Non-pigmented ciliary epithelial cell (primary cell): ENCODE data around the gene USP20.

Experiments used
- DNase-seq: peaks from one replicate; pipeline ENCODE4 v3.0.0-alpha.2; 2010; ENCODE audit warnings: low read depth

USP20 gene

GRCh38 chr9:129857207-129857606 is 21.9 kb downstream of the USP20 start:
- DNase-seq, result no peak

GRCh38 chr9:129858167-129858962 is 23.1 kb downstream of the USP20 start:
- no peak for DNase-seq

GRCh38 chr9:129860653-129861446 is 25.6 kb downstream of the USP20 start:
- DNase-seq, result no peak

GRCh38 chr9:129861447-129861827 is 26.2 kb downstream of the USP20 start:
- no peak for DNase-seq

- DNase-seq, result no peak
Measured at GRCh38 chr9:129863059-129863690, 27.9 kb downstream of the USP20 start.

- DNase-seq, result no peak
Measured at GRCh38 chr9:129864991-129865647, 29.9 kb downstream of the USP20 start.

GRCh38 chr9:129865668-129866320 is 30.5 kb downstream of the USP20 start:
- no peak for DNase-seq

GRCh38 chr9:129866394-129867135 is 31.3 kb downstream of the USP20 start:
- no peak for DNase-seq

GRCh38 chr9:129867136-129868022 is 32.1 kb downstream of the USP20 start:
- no peak for DNase-seq

GRCh38 chr9:129868023-129868871 is 33.0 kb downstream of the USP20 start:
- no peak for DNase-seq

- no peak for DNase-seq
Measured at GRCh38 chr9:129868872-129869486, 33.7 kb downstream of the USP20 start.

GRCh38 chr9:129869585-129870501 is 34.6 kb downstream of the USP20 start:
- DNase-seq, result no peak

- no peak for DNase-seq
Measured at GRCh38 chr9:129871046-129871445, 35.8 kb downstream of the USP20 start.

- DNase-seq, result no peak
Measured at GRCh38 chr9:129873563-129874190, 38.4 kb downstream of the USP20 start.

GRCh38 chr9:129874261-129875101 is 39.2 kb downstream of the USP20 start:
- no peak for DNase-seq

- DNase-seq, result no peak
Measured at GRCh38 chr9:129875181-129875611, 39.9 kb downstream of the USP20 start.
